Type B pancreatic cell (in vitro differentiated cells): ENCODE results near the gene ADPRH. TPM values are rescaled to one million over a fixed set of nuclear protein-coding genes. Genes with fewer than 3 reads are reported as not detected.
A peak's percentile ranks its signal among the peaks of the same experiment; 100 is the strongest.

ENCODE experiments used
- DNase-seq: peaks from one replicate; pipeline ENCODE4 v3.0.0; 2021; ENCODE audit warnings: mixed read lengths; ENCODE audit not compliant: unreplicated experiment; ENCODE audit errors: extremely low spot score
- H3K27ac Mint-ChIP-seq: 2 replicates; pipeline ENCODE4 v1.8.0; 2021; ENCODE audit warnings: mild to moderate bottlenecking, mixed read lengths
- H3K27me3 Mint-ChIP-seq: 2 replicates; pipeline ENCODE4 v1.8.0; 2021; ENCODE audit warnings: mixed read lengths
- H3K36me3 Mint-ChIP-seq: 2 replicates; pipeline ENCODE4 v1.8.0; 2021; ENCODE audit warnings: mixed read lengths
- H3K4me1 Mint-ChIP-seq: one replicate; pipeline ENCODE4 v1.8.0; 2021; ENCODE audit warnings: mixed read lengths; ENCODE audit not compliant: unreplicated experiment
- H3K4me3 Mint-ChIP-seq: 2 replicates; pipeline ENCODE4 v1.8.0; 2021; ENCODE audit warnings: mild to moderate bottlenecking, mixed read lengths
- H3K9me3 Mint-ChIP-seq: 2 replicates; pipeline ENCODE4 v1.8.0; 2021; ENCODE audit warnings: mixed read lengths
- CTCF ChIP-seq: fragments of 200-600 bp; sonication (generic); conservative IDR thresholded peaks from 2 replicates; pipeline ENCODE4 v1.5.0; 2021; ENCODE audit warnings: antibody characterized with exemption, mild to moderate bottlenecking
- long read RNA-seq: library from polyadenylated mRNA; unstranded; transcript quantifications from one replicate; pipeline ENCODE4 v2.0.0, GENCODE V29; 2020
- total RNA-seq: library from RNA; stranded (reverse); gene quantifications from 2 replicates; pipeline ENCODE4 v1.2.1, GENCODE V29; 2021; ENCODE audit warnings: low replicate concordance

ADPRH gene
- 2.9 and 3.3 TPM in 2 replicates for total RNA-seq
- long read RNA-seq, partial matches to known transcripts = 0 of 8 reads
- long read RNA-seq, other reads (novel, unspliced or antisense) = 2 of 8 reads

- Mint-ChIP-seq H3K36me3 (no peaks in the 10 kb centered on the region), H3K4me3 (peak within 1 kb of the TSS; percentile 94), H3K9me3 (no peaks in the 10 kb centered on the region), H3K27ac (peak within 1 kb of the TSS; percentile 93), H3K27me3 (no peaks in the 10 kb centered on the region), H3K4me1 (peaks cover 10% of the 10 kb centered on the region)
- peak; percentile 86 for DNase-seq
- TF ChIP-seq CTCF = no peak
These were observed at the start of gene ADPRH for GRCh38 chr3:119579366-119580066. TSS of gene ADPRH (plus strand) at chr3:119579492. CDS start at chr3:119582170, 2,678 bp downstream.

GRCh38 chr3:119529883-119530282, 49.4 kb upstream of the ADPRH start:
- H3K27me3 Mint-ChIP-seq = no peaks in the 10 kb centered on the region
- H3K27ac Mint-ChIP-seq = no peak overlapping the region
- no peaks in the 10 kb centered on the region for H3K4me1 Mint-ChIP-seq
- H3K9me3 Mint-ChIP-seq = no peaks in the 10 kb centered on the region
- no peak for DNase-seq
- no peak overlapping the region for H3K4me3 Mint-ChIP-seq
- H3K36me3 Mint-ChIP-seq = peaks cover 3% of the 10 kb centered on the region
- no peak for TF ChIP-seq CTCF

GRCh38 chr3:119530456-119530855, 48.8 kb upstream of the ADPRH start:
- H3K36me3 Mint-ChIP-seq = peaks cover 1% of the 10 kb centered on the region
- no peaks in the 10 kb centered on the region for H3K27me3 Mint-ChIP-seq
- no peak for DNase-seq
- no peaks in the 10 kb centered on the region for H3K4me1 Mint-ChIP-seq
- H3K4me3 Mint-ChIP-seq = no peak overlapping the region
- no peaks in the 10 kb centered on the region for H3K9me3 Mint-ChIP-seq
- no peak for TF ChIP-seq CTCF
- H3K27ac Mint-ChIP-seq = no peak overlapping the region

GRCh38 chr3:119531151-119531550, 48.1 kb upstream of the ADPRH start:
- Mint-ChIP-seq H3K27ac (no peak overlapping the region), H3K27me3 (no peaks in the 10 kb centered on the region), H3K36me3 (no peaks in the 10 kb centered on the region), H3K9me3 (no peaks in the 10 kb centered on the region), H3K4me3 (no peak overlapping the region), H3K4me1 (no peaks in the 10 kb centered on the region)
- no peak for TF ChIP-seq CTCF
- DNase-seq = no peak

GRCh38 chr3:119534296-119534695, 45.0 kb upstream of the ADPRH start:
- no peak for TF ChIP-seq CTCF

More at GRCh38 chr3:119534296-119534695, 45.0 kb upstream of the ADPRH start:
- no peak for DNase-seq
- Mint-ChIP-seq H3K9me3 (no peaks in the 10 kb centered on the region), H3K36me3 (no peaks in the 10 kb centered on the region), H3K27me3 (no peaks in the 10 kb centered on the region), H3K27ac (no peak overlapping the region), H3K4me3 (no peak overlapping the region), H3K4me1 (no peaks in the 10 kb centered on the region)
